ENCODE results near the gene PDE1C.

The PDE1C gene

DNA sequence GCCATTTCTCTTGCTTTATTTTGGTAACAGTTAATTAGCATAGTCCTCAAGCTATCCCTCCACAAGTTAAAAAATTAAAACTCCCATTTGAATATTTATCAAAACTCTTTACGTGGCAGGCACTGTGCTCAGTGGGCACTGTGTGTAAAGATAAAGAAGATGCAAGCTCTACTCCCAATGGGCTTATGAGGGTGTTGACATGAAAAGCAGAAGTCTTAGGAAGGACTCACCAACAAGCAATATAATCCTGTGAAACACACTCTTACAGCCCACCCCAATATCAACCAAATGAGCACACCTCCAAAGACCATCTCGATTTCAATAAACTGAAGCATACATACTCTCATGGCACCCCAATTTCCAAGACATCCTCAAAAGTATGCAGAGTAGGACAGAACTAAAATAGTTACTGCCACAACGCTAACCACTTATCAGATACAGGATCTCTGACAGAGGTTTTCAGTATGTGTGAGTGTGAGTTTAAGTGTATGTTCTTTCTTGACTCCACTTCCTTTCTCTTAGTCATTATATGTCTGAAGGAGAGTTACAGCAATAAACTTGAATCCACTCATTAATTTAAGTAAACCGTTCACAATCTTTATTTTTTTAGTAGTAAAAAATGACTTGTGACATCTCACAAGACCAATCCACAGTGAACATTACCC is 120.0 kb downstream of the PDE1C start:
- Histone ChIP-seq H3K4me1 (ENCODE audit: control insufficient read depth, insufficient read depth, low read length) (no peaks in the 10 kb centered on the region), H3K27me3 (ENCODE audit: control insufficient read depth, insufficient read depth, low read length) (no peaks in the 10 kb centered on the region), H3K9me3 (ENCODE audit: control insufficient read depth, insufficient read depth, low read length) (0 out of 2 replicates have a peak, but pooled peaks cover 1% of the 10 kb centered on the region), H3K4me3 (ENCODE audit: low read length) (no peak overlapping the region), H3K36me3 (ENCODE audit: control insufficient read depth, insufficient read depth, low read length) (no peaks in the 10 kb centered on the region), H3K27ac (ENCODE audit: low read length) (no peak overlapping the region)
- no CpG with 5 or more reads among the region's 4 CpGs for whole genome bisulfite sequencing (ENCODE audit: insufficient coverage, insufficient read length)
- DNase-seq (ENCODE audit: low read depth, low spot score): no peak

DNA sequence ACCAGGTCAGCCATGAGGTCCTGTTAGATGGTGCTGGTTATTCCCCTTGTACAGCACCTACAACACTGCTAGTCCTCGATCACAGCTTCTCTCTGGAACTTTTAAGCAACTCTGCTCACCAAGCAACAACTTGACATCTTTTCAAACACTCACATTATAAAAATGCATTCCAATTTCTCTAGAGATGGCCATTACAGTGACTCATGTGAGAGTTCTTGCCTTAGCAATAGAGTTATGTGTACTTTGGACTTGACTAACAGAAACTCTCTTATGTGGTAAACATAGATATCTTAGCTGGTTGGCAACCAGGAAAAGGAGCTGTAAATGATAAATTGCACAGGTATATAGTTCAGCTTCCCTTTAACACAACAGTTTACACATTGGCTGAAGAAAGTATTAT is 122.2 kb downstream of the PDE1C start:
- no peak overlapping the region for H3K4me3 ChIP-seq (ENCODE audit: low read length)
- 0 out of 2 replicates have a peak, but pooled peaks cover 1% of the 10 kb centered on the region for H3K9me3 ChIP-seq (ENCODE audit: control insufficient read depth, insufficient read depth, low read length)
- no peaks in the 10 kb centered on the region for H3K36me3 ChIP-seq (ENCODE audit: control insufficient read depth, insufficient read depth, low read length)
- no peak overlapping the region for H3K27ac ChIP-seq (ENCODE audit: low read length)
- no peak for DNase-seq (ENCODE audit: low read depth, low spot score)
- no CpG with 5 or more reads among the region's 1 CpG for WGBS (ENCODE audit: insufficient coverage, insufficient read length)
- H3K4me1 ChIP-seq (ENCODE audit: control insufficient read depth, insufficient read depth, low read length): no peaks in the 10 kb centered on the region
- H3K27me3 ChIP-seq (ENCODE audit: control insufficient read depth, insufficient read depth, low read length): no peaks in the 10 kb centered on the region

DNA sequence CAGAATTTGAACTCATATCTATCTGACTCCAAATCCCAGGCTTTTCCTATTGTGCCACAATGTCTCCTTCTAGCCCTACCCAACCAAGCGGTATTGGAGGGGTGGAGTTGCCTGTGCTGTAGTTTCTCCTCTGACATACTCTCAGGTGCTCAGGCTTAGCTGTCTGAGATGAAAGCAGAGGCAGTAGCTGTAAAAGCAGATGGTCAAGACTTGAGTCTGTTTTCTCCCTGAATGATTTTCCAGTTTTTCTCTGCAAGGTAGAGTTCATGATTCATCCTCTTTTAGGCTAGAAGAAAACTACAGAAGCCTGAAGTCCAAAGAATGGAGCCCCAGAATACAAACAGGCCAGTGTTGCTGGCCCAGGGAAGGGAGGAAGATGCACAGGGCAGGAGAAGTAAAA is 130.0 kb downstream of the PDE1C start:
- H3K27ac ChIP-seq (ENCODE audit: low read length): no peak overlapping the region
- H3K27me3 ChIP-seq (ENCODE audit: control insufficient read depth, insufficient read depth, low read length): no peaks in the 10 kb centered on the region
- no peaks in the 10 kb centered on the region for H3K9me3 ChIP-seq (ENCODE audit: control insufficient read depth, insufficient read depth, low read length)
- no peak overlapping the region for H3K4me3 ChIP-seq (ENCODE audit: low read length)
- no peaks in the 10 kb centered on the region for H3K4me1 ChIP-seq (ENCODE audit: control insufficient read depth, insufficient read depth, low read length)
- DNase-seq (ENCODE audit: low read depth, low spot score): no peak
- no CpG with 5 or more reads among the region's 1 CpG for WGBS (ENCODE audit: insufficient coverage, insufficient read length)
- H3K36me3 ChIP-seq (ENCODE audit: control insufficient read depth, insufficient read depth, low read length): no peaks in the 10 kb centered on the region

DNA sequence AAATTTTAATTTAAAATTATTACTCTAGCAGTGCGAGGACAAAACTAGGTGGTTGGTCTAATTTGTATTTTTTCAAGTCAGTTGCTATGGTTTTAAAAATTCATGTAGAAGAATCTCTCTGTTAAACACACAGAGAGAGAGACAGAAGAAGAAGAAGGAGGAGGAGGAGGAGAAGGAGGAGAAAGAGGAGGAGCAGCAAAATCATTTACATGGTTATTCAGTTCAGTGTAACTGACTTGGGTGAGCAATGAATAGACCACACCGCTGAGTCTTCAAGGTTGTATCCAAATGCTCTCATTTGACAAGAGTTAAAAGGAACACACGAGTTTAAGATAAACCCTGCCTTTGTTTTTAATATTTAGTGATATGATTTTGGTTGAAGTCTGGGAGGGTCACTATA is 131.1 kb downstream of the PDE1C start:
- DNase-seq (ENCODE audit: low read depth, low spot score): no peak
- Histone ChIP-seq H3K4me1 (ENCODE audit: control insufficient read depth, insufficient read depth, low read length) (no peaks in the 10 kb centered on the region), H3K27me3 (ENCODE audit: control insufficient read depth, insufficient read depth, low read length) (no peaks in the 10 kb centered on the region), H3K4me3 (ENCODE audit: low read length) (no peak overlapping the region), H3K9me3 (ENCODE audit: control insufficient read depth, insufficient read depth, low read length) (no peaks in the 10 kb centered on the region), H3K36me3 (ENCODE audit: control insufficient read depth, insufficient read depth, low read length) (no peaks in the 10 kb centered on the region), H3K27ac (ENCODE audit: low read length) (no peak overlapping the region)
- WGBS (ENCODE audit: insufficient coverage, insufficient read length): no CpG with 5 or more reads among the region's 3 CpGs

DNA sequence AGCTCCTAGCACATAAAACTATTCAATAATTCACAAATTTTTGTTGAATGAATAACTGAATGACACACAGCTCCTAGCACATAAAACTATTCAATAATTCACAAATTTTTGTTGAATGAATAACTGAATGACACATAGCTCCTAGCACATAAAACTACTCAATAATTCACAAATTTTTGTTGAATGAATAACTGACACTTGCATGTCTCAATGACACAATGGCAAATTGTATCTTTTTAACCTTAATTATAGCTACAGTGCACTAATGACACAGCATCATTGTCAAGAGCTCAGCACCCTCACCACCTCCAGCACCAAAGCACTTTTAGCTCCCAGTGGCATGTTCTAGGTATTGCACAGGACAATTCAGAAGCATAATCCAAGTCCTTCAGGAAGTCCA is 131.6 kb downstream of the PDE1C start:
- H3K27ac ChIP-seq (ENCODE audit: low read length): no peak overlapping the region
- H3K27me3 ChIP-seq (ENCODE audit: control insufficient read depth, insufficient read depth, low read length): no peaks in the 10 kb centered on the region
- H3K9me3 ChIP-seq (ENCODE audit: control insufficient read depth, insufficient read depth, low read length): no peaks in the 10 kb centered on the region
- H3K4me1 ChIP-seq (ENCODE audit: control insufficient read depth, insufficient read depth, low read length): no peaks in the 10 kb centered on the region
- H3K4me3 ChIP-seq (ENCODE audit: low read length): no peak overlapping the region
- DNase-seq (ENCODE audit: low read depth, low spot score): no peak
- H3K36me3 ChIP-seq (ENCODE audit: control insufficient read depth, insufficient read depth, low read length): no peaks in the 10 kb centered on the region

DNA sequence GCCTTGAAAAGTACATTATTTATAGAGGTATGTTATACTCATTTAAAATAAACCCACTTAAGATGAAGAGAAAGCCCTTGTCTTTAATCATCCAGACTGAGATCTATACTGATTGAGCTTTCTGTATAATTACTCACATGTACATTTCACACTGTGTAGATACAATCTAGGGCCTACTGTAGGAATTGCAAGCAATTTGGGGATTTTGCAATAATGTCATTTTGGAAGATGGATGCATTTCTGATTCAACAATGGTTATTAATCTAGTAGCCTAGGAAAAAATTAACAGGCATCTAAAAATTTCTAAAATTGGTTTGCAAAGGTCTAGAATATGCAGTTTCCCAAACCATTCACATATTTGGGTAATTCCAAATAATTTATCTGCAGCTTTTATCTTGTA is 132.2 kb downstream of the PDE1C start:
- no peaks in the 10 kb centered on the region for H3K4me1 ChIP-seq (ENCODE audit: control insufficient read depth, insufficient read depth, low read length)
- no peaks in the 10 kb centered on the region for H3K36me3 ChIP-seq (ENCODE audit: control insufficient read depth, insufficient read depth, low read length)
- H3K27me3 ChIP-seq (ENCODE audit: control insufficient read depth, insufficient read depth, low read length): no peaks in the 10 kb centered on the region
- H3K9me3 ChIP-seq (ENCODE audit: control insufficient read depth, insufficient read depth, low read length): no peaks in the 10 kb centered on the region
- no peak overlapping the region for H3K4me3 ChIP-seq (ENCODE audit: low read length)
- no peak overlapping the region for H3K27ac ChIP-seq (ENCODE audit: low read length)
- DNase-seq (ENCODE audit: low read depth, low spot score): no peak

DNA sequence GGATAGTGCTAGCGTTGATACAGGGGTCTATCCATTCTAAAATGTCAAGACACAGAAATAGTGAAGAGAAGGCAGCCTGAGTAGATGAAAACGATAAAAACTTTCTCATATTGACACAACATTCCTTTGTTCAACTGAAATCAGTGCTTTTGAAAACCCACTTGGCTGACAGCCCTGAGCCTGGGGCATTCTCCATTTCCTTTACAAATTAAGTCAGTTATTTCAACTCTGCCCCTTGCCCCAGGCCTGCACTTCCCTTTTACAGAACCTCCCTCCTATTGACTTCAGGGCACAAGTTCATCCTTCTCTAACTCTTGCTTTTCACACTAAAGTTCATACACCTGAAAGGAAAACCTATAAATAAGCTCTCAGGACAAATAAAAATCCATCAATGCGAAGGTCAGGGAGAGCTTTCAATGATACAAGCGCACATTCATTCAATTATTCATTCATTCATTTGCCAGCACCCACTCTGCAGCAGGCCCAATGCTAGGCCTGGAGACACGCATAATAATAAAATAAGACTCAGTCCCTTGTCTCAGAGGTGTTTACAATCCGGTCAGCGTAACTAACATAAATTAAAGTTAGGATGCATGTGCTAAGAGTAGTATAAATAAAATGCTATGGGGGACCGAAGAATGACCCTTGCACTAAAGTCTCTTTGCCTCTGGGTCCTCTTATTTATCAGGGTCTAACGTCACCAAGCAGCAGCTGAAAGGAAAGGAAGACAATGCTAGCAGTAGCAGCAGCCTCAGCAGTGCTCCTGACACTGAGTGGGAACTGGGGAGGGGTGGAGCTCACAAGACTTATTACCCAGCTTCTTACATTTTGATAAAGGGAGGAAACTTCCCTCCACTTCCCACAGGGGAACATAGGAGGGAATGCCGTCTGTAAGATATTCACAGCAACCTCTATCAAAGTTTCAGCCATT is 134.8 kb downstream of the PDE1C start:
- Histone ChIP-seq H3K36me3 (ENCODE audit: control insufficient read depth, insufficient read depth, low read length) (no peaks in the 10 kb centered on the region), H3K27ac (ENCODE audit: low read length) (no peak overlapping the region), H3K4me1 (ENCODE audit: control insufficient read depth, insufficient read depth, low read length) (no peaks in the 10 kb centered on the region)

DNA sequence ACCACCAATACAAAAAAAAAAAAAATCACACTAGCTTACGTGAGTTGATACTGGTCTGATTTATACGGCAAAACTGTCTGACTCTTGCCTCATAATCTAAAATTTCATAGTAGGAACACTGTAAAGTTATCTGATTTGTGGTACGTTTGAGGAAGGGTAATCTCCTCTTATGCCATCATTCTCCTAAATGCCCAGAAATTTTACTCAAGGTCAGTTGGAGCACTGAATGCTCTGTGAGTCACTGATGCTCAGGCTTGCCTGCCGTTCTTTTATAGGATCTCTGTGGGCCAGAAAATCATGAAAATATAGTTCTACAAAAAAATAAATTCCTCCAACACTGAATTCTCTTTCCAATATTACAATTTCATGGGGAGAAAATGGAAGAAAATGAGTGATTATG is 135.7 kb downstream of the PDE1C start:
- WGBS (ENCODE audit: insufficient coverage, insufficient read length): no CpG with 5 or more reads among the region's 4 CpGs

More for the DNA sequence above, 134.8 kb downstream of the PDE1C start:
- Histone ChIP-seq H3K4me3 (ENCODE audit: low read length) (no peak overlapping the region), H3K9me3 (ENCODE audit: control insufficient read depth, insufficient read depth, low read length) (no peaks in the 10 kb centered on the region), H3K27me3 (ENCODE audit: control insufficient read depth, insufficient read depth, low read length) (no peaks in the 10 kb centered on the region)
- no peak for DNase-seq (ENCODE audit: low read depth, low spot score)
- no CpG with 5 or more reads among the region's 10 CpGs for WGBS (ENCODE audit: insufficient coverage, insufficient read length)

DNA sequence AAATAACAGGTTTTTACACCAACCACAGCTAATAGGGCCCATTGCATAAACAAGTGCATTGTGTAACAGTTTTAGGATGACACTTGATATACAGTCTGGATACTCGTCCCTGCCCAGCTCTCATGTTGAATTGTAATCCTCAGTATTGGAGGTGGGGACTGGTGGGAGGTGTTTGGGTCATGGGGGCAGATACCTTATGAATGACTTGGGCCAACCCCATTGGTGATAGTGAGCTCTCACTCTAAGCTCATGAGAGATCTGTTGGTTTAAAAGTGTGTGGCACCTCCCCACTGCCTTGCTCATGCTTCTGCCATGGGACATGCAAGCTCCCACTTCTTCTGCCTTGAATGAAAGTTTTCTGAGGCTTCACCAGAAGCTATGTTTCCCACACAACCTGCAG is 136.7 kb downstream of the PDE1C start:
- H3K4me1 ChIP-seq (ENCODE audit: control insufficient read depth, insufficient read depth, low read length): no peaks in the 10 kb centered on the region
- no peak overlapping the region for H3K27ac ChIP-seq (ENCODE audit: low read length)
- no peaks in the 10 kb centered on the region for H3K36me3 ChIP-seq (ENCODE audit: control insufficient read depth, insufficient read depth, low read length)
- no peak for DNase-seq (ENCODE audit: low read depth, low spot score)
- H3K4me3 ChIP-seq (ENCODE audit: low read length): no peak overlapping the region
- no peaks in the 10 kb centered on the region for H3K27me3 ChIP-seq (ENCODE audit: control insufficient read depth, insufficient read depth, low read length)
- no peaks in the 10 kb centered on the region for H3K9me3 ChIP-seq (ENCODE audit: control insufficient read depth, insufficient read depth, low read length)
- no CpG with 5 or more reads among the region's 1 CpG for WGBS (ENCODE audit: insufficient coverage, insufficient read length)

More for the DNA sequence above, 135.7 kb downstream of the PDE1C start:
- no peak overlapping the region for H3K4me3 ChIP-seq (ENCODE audit: low read length)
- no peak for DNase-seq (ENCODE audit: low read depth, low spot score)
- no peak overlapping the region for H3K27ac ChIP-seq (ENCODE audit: low read length)
- H3K27me3 ChIP-seq (ENCODE audit: control insufficient read depth, insufficient read depth, low read length): no peaks in the 10 kb centered on the region
- H3K36me3 ChIP-seq (ENCODE audit: control insufficient read depth, insufficient read depth, low read length): no peaks in the 10 kb centered on the region
- H3K4me1 ChIP-seq (ENCODE audit: control insufficient read depth, insufficient read depth, low read length): no peaks in the 10 kb centered on the region
- no peaks in the 10 kb centered on the region for H3K9me3 ChIP-seq (ENCODE audit: control insufficient read depth, insufficient read depth, low read length)

DNA sequence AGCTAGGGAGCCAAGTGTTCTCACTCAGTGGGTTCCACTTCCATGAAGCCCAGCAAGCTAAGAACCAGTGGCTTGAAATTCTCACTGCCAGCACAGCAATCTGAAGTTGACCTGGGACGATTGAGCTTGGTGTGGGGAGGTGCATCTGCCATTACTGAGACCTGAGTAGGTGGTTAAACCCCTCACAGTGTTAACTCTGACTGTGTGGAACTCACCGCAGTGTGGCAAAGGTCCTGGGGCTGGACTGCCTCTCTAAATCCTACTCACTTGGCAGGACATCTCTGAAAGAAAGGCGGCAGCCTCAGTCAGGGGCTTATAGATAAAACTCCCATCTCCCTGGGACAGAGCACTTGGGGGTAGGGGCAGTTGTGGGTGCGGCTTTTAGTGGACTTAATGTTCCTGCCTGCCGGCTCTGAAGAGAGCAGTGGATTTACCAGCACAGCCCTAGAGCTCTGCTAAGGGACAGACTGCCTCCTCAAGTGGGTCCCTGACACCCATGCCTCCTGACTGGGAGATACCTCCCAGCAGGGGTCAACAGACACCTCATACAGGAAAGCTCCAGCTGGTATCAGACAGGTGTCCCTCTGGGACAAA is 143.1 kb downstream of the PDE1C start:
- H3K27ac ChIP-seq (ENCODE audit: low read length): no peak overlapping the region
- H3K4me1 ChIP-seq (ENCODE audit: control insufficient read depth, insufficient read depth, low read length): no peaks in the 10 kb centered on the region
- no peaks in the 10 kb centered on the region for H3K27me3 ChIP-seq (ENCODE audit: control insufficient read depth, insufficient read depth, low read length)
- no peaks in the 10 kb centered on the region for H3K36me3 ChIP-seq (ENCODE audit: control insufficient read depth, insufficient read depth, low read length)
- no peak overlapping the region for H3K4me3 ChIP-seq (ENCODE audit: low read length)
- DNase-seq (ENCODE audit: low read depth, low spot score): no peak
- H3K9me3 ChIP-seq (ENCODE audit: control insufficient read depth, insufficient read depth, low read length): no peaks in the 10 kb centered on the region
- no CpG with 5 or more reads among the region's 5 CpGs for WGBS (ENCODE audit: insufficient coverage, insufficient read length)

Measured in iPS DF 6.9 (cell line).